KBM-7 (cell line): Measurements from ENCODE around the gene EMB.

ENCODE experiments used
- DNase-seq: peaks from one replicate; pipeline ENCODE4 v3.0.0-alpha.2; 2015
- in situ Hi-C: fragments of 300-500 bp; cut with MboI; formaldehyde crosslinking; loops from 2 replicates; pipeline ENCODE4 v1.14.3; 2020; ENCODE audit warnings: low sequenced_read_pairs, low pct_unique_long_range_greater_than_20kb, mixed read lengths

Gene EMB

DNA sequence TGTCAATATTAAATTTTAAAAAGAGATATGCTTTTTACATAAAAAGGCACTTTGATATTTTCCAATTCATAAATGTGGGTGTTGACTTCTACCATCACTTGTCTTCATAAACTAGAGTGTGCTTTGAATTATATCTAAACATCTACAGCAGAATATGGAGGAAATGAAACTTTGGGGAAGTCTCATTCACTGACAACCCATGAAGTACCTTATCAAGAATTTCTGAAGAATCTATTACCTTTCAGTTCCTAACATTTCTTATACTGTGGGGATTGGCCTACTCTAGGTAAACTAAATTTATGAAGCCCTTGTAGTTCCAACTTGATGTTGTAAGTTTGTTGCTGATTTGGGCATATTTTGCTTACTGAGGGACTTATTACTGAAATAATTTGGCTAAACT is 81.9 kb downstream of the EMB start:
- no peak for DNase-seq
- in situ Hi-C loops = no loop called here

DNA sequence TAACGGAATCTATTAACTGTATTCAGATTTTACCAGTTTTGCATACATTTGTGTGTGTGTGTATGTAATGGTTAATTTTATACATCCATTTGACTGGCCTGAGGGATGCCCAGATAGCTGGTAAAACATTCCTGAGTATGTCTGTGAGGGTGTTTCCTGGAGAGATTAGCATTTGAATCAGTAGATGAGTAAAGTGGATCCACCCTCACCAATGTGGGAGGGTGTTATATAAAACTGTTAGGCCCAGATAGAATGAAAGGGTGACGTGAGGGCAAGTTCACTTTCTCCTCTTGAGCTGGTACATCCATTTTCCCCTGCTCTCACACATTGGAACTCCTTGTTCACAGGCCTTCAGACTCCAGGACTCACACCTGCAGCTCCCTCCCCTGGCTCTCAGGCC is 88.7 kb downstream of the EMB start:
- DNase-seq = no peak
- in situ Hi-C loops = no loop called here
